A549 (cell line): Measurements from ENCODE around the gene SPTB.

Experiments used
- CBX2 ChIP-seq: fragments of 200-600 bp; sonication (generic); IDR thresholded peaks from 2 replicates; pipeline ENCODE4 v1.6.1; 2016; ENCODE audit warnings: low read depth, mild to moderate bottlenecking, borderline replicate concordance
- EP300 ChIP-seq, 2 experiments: fragments of >200 bp; sonication (Bioruptor Twin); formaldehyde crosslinking; IDR thresholded peaks; 2 replicates in 1 of 2; 3 replicates in 1 of 2; pipeline ENCODE4 v1.6.1; 2016 to 2017
- MYC ChIP-seq: IDR thresholded peaks from 2 replicates; pipeline ENCODE4 v1.6.1; 2012; ENCODE audit warnings: mild to moderate bottlenecking, inconsistent platforms, low read length, improper control_type of control experiment, borderline replicate concordance
- NR3C1 ChIP-seq: fragments of >200 bp; sonication (Bioruptor Twin); formaldehyde crosslinking; IDR thresholded peaks from 3 replicates; pipeline ENCODE4 v1.6.1; 2017
- PBX3 ChIP-seq: IDR thresholded peaks from 2 replicates; pipeline ENCODE4 v1.6.1; 2012
- POLR2A ChIP-seq: IDR thresholded peaks from 2 replicates; pipeline ENCODE4 v1.6.1; 2012; ENCODE audit warnings: mild to moderate bottlenecking, low read length
- SREBF2 ChIP-seq: fragments of 450-650 bp; IDR thresholded peaks from 2 replicates; pipeline ENCODE4 v1.6.1; 2014; ENCODE audit warnings: mild to moderate bottlenecking, moderate library complexity

GRCh38 chr14:64745511-64746091, 134.1 kb downstream of the SPTB start:
- TF ChIP-seq EP300 (IDR thresholded peaks at IDR 0.05) (no peak), MYC (no peak), SREBF2 (no peak), POLR2A (no peak), PBX3 (no peak), CBX2 (no peak), NR3C1 (no peak)
